Coronary artery (tissue), 2 donors: Measurements from ENCODE around the gene IKZF4.

Experiments used
- DNase-seq: peaks from one replicate; pipeline ENCODE4 v3.0.0-alpha.2; 2017; ENCODE audit warnings: low spot score
- H3K27ac ChIP-seq, 2 donors: fragments of 200-600 bp; sonication (generic); one replicate each; pipeline ENCODE4 v1.5.1; 2016 to 2019
- H3K4me3 ChIP-seq: fragments of 200-600 bp; sonication (generic); 2 replicates; pipeline ENCODE4 v1.5.1; 2016; ENCODE audit warnings: mild to moderate bottlenecking, moderate library complexity
- TF ChIP-seq, protein P1 (sequence below): fragments of 200-600 bp; sonication (generic); IDR thresholded peaks from one replicate; pipeline ENCODE4 v1.5.1; 2019; ENCODE audit warnings: antibody characterized with exemption

Gene IKZF4

DNA sequence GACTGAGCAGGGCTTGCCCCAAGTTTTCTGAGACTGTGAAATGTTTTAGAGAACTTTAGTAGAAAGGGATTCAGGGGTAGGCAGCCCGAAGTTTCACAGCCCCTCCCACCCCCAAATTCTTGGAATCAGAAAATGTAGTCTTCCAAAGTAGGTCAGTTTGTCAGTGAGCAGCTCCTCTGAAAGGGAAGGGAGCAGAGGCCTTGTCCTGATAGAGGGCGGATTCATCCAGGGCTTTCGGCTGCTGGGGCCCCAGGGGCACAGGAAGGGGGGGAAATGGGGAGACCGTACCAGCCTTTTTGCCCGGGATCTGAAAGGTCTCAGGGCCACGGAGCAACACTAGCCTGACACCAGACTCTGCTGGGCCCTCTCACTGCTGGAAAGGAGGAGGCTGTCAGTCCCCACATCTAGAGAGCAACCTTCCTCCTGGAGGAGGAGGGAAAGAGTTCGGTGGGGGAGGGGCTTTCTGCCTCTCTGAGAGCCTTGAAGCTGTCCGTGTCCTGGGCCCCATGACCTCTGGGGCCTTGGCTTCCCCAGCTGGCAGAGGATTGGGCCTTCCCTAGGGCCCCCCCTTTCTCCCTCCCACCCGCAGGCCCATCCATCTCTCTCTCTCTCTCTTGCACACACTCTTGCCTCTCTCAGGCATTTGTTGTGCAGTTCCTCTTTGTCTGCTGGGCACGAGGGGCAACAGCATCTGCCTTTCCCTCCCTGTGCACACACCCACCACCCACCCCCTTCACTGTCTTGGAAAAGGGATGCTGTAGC is at the start of gene IKZF4:
TSS of gene IKZF4 (plus strand) at position 621 of the 762 bp plus-strand sequence. CDS start 451 bp downstream, outside the sequence.
- no peak for DNase-seq
- peak within 1 kb of the TSS; percentile 66 for H3K4me3 ChIP-seq
- TF ChIP-seq, protein P1, sequence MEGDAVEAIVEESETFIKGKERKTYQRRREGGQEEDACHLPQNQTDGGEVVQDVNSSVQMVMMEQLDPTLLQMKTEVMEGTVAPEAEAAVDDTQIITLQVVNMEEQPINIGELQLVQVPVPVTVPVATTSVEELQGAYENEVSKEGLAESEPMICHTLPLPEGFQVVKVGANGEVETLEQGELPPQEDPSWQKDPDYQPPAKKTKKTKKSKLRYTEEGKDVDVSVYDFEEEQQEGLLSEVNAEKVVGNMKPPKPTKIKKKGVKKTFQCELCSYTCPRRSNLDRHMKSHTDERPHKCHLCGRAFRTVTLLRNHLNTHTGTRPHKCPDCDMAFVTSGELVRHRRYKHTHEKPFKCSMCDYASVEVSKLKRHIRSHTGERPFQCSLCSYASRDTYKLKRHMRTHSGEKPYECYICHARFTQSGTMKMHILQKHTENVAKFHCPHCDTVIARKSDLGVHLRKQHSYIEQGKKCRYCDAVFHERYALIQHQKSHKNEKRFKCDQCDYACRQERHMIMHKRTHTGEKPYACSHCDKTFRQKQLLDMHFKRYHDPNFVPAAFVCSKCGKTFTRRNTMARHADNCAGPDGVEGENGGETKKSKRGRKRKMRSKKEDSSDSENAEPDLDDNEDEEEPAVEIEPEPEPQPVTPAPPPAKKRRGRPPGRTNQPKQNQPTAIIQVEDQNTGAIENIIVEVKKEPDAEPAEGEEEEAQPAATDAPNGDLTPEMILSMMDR = no peak
- peak within 1 kb of the TSS; percentile 41 to 60 for H3K27ac ChIP-seq

DNA sequence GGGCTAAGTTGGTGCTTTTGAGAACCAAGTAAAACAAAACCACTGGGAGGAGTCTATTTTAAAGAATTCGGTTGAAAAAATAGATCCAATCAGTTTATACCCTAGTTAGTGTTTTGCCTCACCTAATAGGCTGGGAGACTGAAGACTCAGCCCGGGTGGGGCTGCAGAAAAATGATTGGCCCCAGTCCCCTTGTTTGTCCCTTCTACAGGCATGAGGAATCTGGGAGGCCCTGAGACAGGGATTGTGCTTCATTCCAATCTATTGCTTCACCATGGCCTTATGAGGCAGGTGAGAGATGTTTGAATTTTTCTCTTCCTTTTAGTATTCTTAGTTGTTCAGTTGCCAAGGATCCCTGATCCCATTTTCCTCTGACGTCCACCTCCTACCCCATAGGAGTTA is 48.8 kb upstream of the IKZF4 start:
- TF ChIP-seq, protein P1 = no peak
- no peak for DNase-seq
- Histone ChIP-seq H3K4me3 (peak overlapping the region; percentile 78), H3K27ac (peak overlapping the region; percentile 68 to 90)

DNA sequence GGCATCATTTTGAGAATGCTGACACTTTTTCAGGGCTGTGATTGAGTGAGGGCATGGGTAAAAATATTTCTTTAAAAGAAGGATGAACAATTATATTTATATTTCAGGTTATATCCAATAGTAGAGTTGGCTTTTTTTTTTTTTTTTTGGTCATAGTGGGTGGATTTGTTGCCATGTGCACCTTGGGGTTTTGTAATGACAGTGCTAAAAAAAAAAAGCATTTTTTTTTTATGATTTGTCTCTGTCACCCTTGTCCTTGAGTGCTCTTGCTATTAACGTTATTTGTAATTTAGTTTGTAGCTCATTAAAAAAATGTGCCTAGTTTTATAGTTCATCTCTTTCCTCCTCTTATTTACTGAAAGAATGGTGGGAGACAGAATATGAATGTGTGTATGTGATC is 48.4 kb upstream of the IKZF4 start:
- H3K27ac ChIP-seq = peak overlapping the region; percentile 90 to 97
- TF ChIP-seq, protein P1 = no peak
- peak overlapping the region; percentile 78 for H3K4me3 ChIP-seq
- no peak for DNase-seq

DNA sequence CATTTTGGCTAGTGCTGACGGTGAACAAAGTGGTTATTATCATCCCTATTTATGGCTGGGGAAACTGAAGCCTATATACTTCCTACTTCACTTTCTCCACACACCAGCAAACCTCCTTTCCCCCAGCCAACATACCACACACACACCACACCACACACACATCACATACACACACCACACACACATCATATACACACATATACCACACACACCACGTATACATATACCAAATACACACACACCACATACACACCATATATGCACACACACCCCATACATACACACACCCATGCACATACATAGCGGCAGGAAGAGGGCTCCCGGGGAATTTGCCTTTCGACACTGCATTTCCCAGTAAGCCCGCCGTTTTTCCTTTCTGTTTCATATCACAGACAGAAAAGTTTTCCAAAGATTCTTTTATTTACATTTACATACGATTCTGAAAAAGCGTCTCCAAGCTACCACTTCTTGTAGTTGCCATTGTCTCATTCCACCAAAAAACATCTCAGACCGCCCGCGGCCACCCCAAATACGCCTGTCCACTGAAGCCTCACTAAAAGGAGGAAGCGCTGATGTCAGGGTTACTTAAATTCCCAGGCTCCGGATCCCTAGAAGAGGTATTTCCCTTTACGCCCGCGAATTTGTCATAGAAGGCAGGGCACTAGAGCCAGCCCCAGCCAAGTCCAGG is 47.8 kb upstream of the IKZF4 start:
- TF ChIP-seq, protein P1 = no peak
- no peak for DNase-seq
- peak overlapping the region; percentile 78 for H3K4me3 ChIP-seq
- H3K27ac ChIP-seq = peak overlapping the region; percentile 90 to 97

DNA sequence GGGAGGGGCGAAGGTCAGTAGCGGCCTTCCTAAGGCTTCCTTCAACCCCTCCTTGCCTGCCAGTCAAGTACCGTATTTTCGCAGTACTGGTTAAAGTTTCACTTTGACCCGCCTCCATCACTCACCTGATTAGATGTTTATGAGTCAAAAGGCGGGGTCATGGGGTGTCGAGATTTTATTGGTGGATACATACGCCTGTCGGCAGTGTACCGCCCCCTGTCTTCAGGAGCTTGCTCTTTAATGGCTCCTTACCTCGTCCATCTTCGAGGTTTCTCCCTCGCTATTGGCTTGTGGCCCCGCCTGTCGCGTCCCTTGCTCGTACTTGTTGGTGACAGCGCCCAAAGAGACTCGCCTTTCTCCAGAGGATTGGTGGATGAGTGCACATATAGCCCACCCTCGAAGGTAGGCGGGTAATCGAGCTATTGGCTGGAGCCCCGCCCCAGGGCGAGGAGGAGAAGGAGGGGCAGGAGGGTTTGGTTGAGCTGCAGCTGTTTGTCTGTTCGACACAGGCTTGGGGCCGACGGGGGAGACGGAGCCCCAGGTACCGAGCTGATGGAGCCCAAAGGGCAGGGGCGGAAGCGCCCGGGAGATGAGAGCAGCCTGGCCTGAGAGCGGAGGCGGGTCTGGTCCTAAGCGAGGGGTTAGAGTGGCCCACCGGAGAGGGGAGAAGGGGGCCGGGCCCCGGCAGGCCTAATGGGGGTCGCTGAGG is 47.1 kb upstream of the IKZF4 start, which contains the start of gene RAB5B:
TSS of gene RAB5B (plus strand) at position 480 of the 709 bp plus-strand sequence. CDS start 12,883 bp downstream, outside the sequence.
- TF ChIP-seq, protein P1 = no peak
- Histone ChIP-seq H3K27ac (peak within 1 kb of the TSS; percentile 97 to 99), H3K4me3 (peak within 1 kb of the TSS; percentile 93)
- DNase-seq = peak; percentile 100

DNA sequence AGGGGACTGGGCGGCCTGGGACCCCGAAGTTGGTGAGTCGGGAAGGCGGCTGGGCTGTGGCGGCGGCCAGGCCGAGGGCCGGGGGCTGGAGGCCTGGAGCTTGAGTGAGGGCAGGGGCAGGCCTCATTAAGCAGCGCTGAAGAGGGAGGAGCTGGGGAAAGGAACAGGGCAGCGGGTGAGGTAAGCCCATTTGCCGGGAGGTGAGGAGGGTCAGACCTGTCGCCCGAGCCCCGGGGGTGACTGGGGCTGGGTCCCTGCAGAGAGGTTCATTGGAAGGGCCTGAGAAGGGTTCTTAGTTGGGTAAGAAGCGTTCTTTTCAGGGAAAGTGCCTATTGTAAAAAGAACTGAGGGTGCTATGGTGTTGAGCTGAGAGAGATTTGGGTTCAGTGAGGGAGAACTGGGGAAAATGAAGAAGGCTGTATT is 46.5 kb upstream of the IKZF4 start:
- Histone ChIP-seq H3K4me3 (peak overlapping the region; percentile 93), H3K27ac (peak overlapping the region; percentile 97 to 99)
- TF ChIP-seq, protein P1 = no peak
- no peak for DNase-seq
